ENCODE results near the gene DENND1A. TPM values are rescaled to one million over a fixed set of nuclear protein-coding genes. Genes with fewer than 3 reads are reported as not detected.
A peak's percentile ranks its signal among the peaks of the same experiment; 100 is the strongest.

The DENND1A gene
- total and polyA plus RNA-seq, 2 of the 13 experiments (the other 11 are each of a cell fraction or from before 2014, with no cell fraction given): 14.8 to 30.1 TPM

DNA sequence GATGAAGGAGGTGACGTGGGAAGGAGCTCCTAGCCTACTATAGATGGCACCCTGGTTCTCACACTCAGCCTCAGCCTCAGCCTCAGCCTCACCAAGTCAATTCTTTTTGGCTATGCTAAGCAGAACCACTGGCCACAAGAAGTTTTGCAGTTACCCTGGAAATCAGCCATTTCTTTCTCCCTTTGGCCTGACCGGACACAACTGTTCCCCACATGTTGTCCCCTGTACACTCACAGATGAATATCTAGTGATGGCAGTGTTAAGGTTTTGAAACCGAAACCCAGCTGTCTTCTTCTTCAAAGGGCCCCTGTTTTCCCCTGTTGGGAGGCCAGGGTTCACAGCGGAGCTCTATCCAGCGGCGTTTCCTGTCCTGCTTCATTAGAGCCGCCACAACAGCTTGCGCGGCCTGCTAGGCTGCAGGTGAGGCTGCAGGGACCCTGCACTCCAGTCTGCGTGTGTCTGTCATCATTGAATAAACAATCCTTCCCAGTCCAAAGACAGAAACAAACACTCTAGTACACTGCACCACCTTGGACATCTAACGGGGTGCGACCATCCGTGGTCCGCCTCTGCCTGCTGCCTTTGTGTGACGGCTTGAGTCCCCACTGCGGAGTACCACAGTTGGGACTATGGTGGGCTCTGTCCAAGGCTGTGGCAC, 250.5 kb downstream of the DENND1A start (continued):
- TF ChIP-seq KLF16 (CRISPR knock-in tag; IDR thresholded peaks at IDR 0.05) (peak in 1 of 2 experiments; percentile 55; a peak in 2 of 4 replicates), BRF2 (CRISPR knock-in tag; IDR thresholded peaks at IDR 0.05) (no peak), BRCA1 (CRISPR knock-in tag; IDR thresholded peaks at IDR 0.05) (no peak), ZNF577 (CRISPR knock-in tag; IDR thresholded peaks at IDR 0.05; ENCODE audit: borderline replicate concordance, low read depth) (no peak), SNAPC4 (CRISPR knock-in tag; IDR thresholded peaks at IDR 0.05) (no peak), ZNF660 (CRISPR knock-in tag; IDR thresholded peaks at IDR 0.05; ENCODE audit: borderline replicate concordance, low read depth) (no peak), SOX5 (CRISPR knock-in tag; IDR thresholded peaks at IDR 0.05; ENCODE audit: borderline replicate concordance) (peak; percentile 79; the same call in 1 of the 2 replicates), ZNF83 (CRISPR knock-in tag; IDR thresholded peaks at IDR 0.05; ENCODE audit: borderline replicate concordance) (no peak), KLF12 (CRISPR knock-in tag; IDR thresholded peaks at IDR 0.05; ENCODE audit: borderline replicate concordance) (no peak), RFX3 (CRISPR knock-in tag; IDR thresholded peaks at IDR 0.05) (no peak), ZNF44 (CRISPR knock-in tag; IDR thresholded peaks at IDR 0.05) (no peak), NR3C1 (CRISPR knock-in tag; IDR thresholded peaks at IDR 0.05) (no peak), ZNF503 (CRISPR knock-in tag; IDR thresholded peaks at IDR 0.05) (no peak), ZBTB46 (CRISPR knock-in tag; IDR thresholded peaks at IDR 0.05; ENCODE audit: borderline replicate concordance) (no peak), DPF2 (CRISPR knock-in tag; IDR thresholded peaks at IDR 0.05; ENCODE audit: borderline replicate concordance, low read depth) (peak; percentile 59; the same call in 1 of the 2 replicates), ETV5 (CRISPR knock-in tag; IDR thresholded peaks at IDR 0.05; ENCODE audit: borderline replicate concordance) (peak; percentile 86; the same call in 1 of the 2 replicates), RBFOX2 (IDR thresholded peaks at IDR 0.05; ENCODE audit: low read depth, low read length) (no peak), ZNF484 (CRISPR knock-in tag; IDR thresholded peaks at IDR 0.05; ENCODE audit: borderline replicate concordance, low read depth) (no peak), SNRNP70 (IDR thresholded peaks at IDR 0.05; ENCODE audit: low read depth, low read length) (no peak), PLRG1 (conservative IDR thresholded peaks at IDR 0.05) (no peak)
